Amniotic stem cell (primary cell): ENCODE data around the gene GRIK4.
"Not testable (repeated sequence)": the region's sequence is repeated elsewhere in the genome, so short reads cannot be mapped to it uniquely, and the experiment has no call there.

Source experiments
- DNase-seq: peaks from one replicate; lab custom pipeline; 2025; lab: John Stamatoyannopoulos, UW

The GRIK4 gene

GRCh38 chr11:120511116-120511819, at the start of gene GRIK4:
GRIK4 (plus strand) TSS chr11:120511748; CDS start chr11:120660319, 148,571 bp downstream.
- peak; percentile 41 for DNase-seq

- no peak for DNase-seq
Measured at GRCh38 chr11:120462825-120463224, 48.7 kb upstream of the GRIK4 start.

GRCh38 chr11:120465921-120466534, 45.5 kb upstream of the GRIK4 start:
- no peak for DNase-seq

GRCh38 chr11:120467627-120468026, 43.9 kb upstream of the GRIK4 start:
- DNase-seq = no peak

GRCh38 chr11:120471131-120471530, 40.4 kb upstream of the GRIK4 start:
- peak; percentile 20 for DNase-seq

GRCh38 chr11:120471994-120472393, 39.6 kb upstream of the GRIK4 start:
- DNase-seq = no peak

GRCh38 chr11:120473503-120473902, 38.0 kb upstream of the GRIK4 start:
- no peak for DNase-seq

GRCh38 chr11:120482149-120482548, 29.4 kb upstream of the GRIK4 start:
- DNase-seq = no peak

- DNase-seq = no peak
Measured at GRCh38 chr11:120484722-120485121, 26.8 kb upstream of the GRIK4 start.

- no peak for DNase-seq
Measured at GRCh38 chr11:120486138-120486537, 25.4 kb upstream of the GRIK4 start.

GRCh38 chr11:120489799-120490198, 21.7 kb upstream of the GRIK4 start:
- no peak for DNase-seq

GRCh38 chr11:120492486-120492885, 19.1 kb upstream of the GRIK4 start:
- DNase-seq = no peak

- DNase-seq = no peak
Measured at GRCh38 chr11:120494595-120494994, 17.0 kb upstream of the GRIK4 start.

GRCh38 chr11:120499088-120499487, 12.5 kb upstream of the GRIK4 start:
- DNase-seq = no peak

- no peak for DNase-seq
Measured at GRCh38 chr11:120499859-120500258, 11.7 kb upstream of the GRIK4 start.

- no peak for DNase-seq
Measured at GRCh38 chr11:120500414-120501071, 11.0 kb upstream of the GRIK4 start.

- DNase-seq = no peak
Measured at GRCh38 chr11:120501440-120501839, 10.1 kb upstream of the GRIK4 start.

- no peak for DNase-seq
Measured at GRCh38 chr11:120501976-120502755, 9.4 kb upstream of the GRIK4 start.

- not testable (repeated sequence) for DNase-seq
Measured at GRCh38 chr11:120503529-120503928, 8.0 kb upstream of the GRIK4 start.

- no peak for DNase-seq
Measured at GRCh38 chr11:120505801-120506425, 5.6 kb upstream of the GRIK4 start.

GRCh38 chr11:120509346-120510053, 2.0 kb upstream of the GRIK4 start:
- no peak for DNase-seq
